ENCODE data around the gene CDC20. TPM values are rescaled to one million over a fixed set of nuclear protein-coding genes. Genes with fewer than 3 reads are reported as not detected.

CDC20 gene
- total and polyA plus RNA-seq, 2 donors (not counting 1 experiment from before 2014, with no cell fraction given) = 16.7 to 24.1 TPM

DNA sequence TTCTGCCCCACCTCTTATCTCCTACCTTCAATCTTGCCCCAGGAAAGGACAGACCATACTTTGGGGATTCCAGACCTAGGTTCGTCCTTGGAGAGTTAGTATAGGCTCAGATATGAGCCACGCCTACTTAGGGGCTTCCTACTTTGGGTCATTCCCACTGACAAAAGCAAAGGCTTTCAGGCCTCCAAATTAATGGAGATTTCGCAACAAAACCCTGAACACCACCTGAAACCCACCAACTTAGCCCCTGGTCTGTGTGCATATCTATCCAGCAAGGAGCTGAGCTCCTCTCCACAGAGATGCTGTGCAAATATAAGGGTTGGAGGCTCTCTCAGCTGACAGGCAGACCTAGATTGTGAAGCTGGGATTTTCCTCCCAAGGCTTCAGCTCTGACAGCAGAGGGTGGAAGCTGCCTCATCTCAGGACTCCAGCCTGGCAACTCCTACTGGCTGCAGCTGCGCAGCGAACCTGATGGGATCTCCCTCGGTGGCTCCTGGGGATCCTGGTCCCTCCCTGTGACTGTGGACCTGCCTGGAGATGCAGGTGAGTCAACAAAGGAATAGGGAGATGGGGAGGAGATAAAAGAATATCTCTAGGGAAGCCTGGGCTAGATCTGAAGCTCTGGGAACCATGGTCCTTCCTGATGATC is 19.1 kb upstream of the CDC20 start:
- H2AFZ ChIP-seq (ENCODE audit: low read length) = no peak overlapping the region

DNA sequence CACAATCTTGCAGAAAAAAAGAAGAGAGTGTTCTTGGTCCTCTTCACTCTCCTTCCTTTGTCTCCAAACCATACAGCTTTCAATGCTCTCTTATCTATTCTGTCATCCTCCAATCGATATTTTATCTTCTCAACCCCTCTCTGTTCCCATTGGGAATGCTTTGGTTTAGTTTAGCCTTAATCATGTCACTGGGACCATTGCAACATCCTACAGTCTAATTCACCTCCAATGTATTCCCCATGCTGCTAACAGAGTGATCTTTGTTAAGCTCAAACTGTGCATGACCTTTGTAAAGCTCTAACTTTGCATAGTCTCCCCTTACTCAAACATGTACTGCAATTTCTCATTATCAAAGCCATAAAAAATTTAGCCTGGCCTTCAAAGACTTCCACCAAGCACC is 18.2 kb upstream of the CDC20 start:
- no peaks in the 10 kb centered on the region for H3K4me1 ChIP-seq (ENCODE audit: control insufficient read depth, extremely low read depth, insufficient read depth, low read length)
- no peak overlapping the region for H3K9ac ChIP-seq (ENCODE audit: insufficient read depth, low read length)
- H3K4me2 ChIP-seq (ENCODE audit: extremely low read depth, insufficient read depth, low read length) = no peak overlapping the region
- no peak overlapping the region for H3K4me3 ChIP-seq (replicated peaks in 1 of 4; ENCODE audit: control extremely low read depth in 1 of 4, insufficient read depth in 1 of 4, low read depth in 3 of 4, low read length in 4 of 4)
- H3K9me3 ChIP-seq (ENCODE audit: control insufficient read depth, insufficient read depth, low read depth, low read length) = no peaks in the 10 kb centered on the region
- TF ChIP-seq EZH2 (IDR thresholded peaks at IDR 0.05; ENCODE audit: low read length, missing control alignments) = no peak
- TF ChIP-seq, protein P1, sequence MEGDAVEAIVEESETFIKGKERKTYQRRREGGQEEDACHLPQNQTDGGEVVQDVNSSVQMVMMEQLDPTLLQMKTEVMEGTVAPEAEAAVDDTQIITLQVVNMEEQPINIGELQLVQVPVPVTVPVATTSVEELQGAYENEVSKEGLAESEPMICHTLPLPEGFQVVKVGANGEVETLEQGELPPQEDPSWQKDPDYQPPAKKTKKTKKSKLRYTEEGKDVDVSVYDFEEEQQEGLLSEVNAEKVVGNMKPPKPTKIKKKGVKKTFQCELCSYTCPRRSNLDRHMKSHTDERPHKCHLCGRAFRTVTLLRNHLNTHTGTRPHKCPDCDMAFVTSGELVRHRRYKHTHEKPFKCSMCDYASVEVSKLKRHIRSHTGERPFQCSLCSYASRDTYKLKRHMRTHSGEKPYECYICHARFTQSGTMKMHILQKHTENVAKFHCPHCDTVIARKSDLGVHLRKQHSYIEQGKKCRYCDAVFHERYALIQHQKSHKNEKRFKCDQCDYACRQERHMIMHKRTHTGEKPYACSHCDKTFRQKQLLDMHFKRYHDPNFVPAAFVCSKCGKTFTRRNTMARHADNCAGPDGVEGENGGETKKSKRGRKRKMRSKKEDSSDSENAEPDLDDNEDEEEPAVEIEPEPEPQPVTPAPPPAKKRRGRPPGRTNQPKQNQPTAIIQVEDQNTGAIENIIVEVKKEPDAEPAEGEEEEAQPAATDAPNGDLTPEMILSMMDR (conservative IDR thresholded peaks at IDR 0.05 in 1 of 2, IDR thresholded peaks at IDR 0.05 in 1 of 2; ENCODE audit: low read depth in 1 of 2, low read length in 2 of 2) = no peak
- peaks cover 10% of the 10 kb centered on the region for H3K27me3 ChIP-seq (ENCODE audit: control insufficient read depth, insufficient read depth, low read length)
- DNase-seq (ENCODE audit: low read depth in 2 of 2) = no peak
- no peaks in the 10 kb centered on the region for H3K36me3 ChIP-seq (ENCODE audit: control insufficient read depth, insufficient read depth, low read length)
- no peaks in the 10 kb centered on the region for H3K79me2 ChIP-seq (ENCODE audit: control insufficient read depth, insufficient read depth, low read length)
- no peaks in the 10 kb centered on the region for H4K20me1 ChIP-seq (ENCODE audit: control insufficient read depth, extremely low read depth, insufficient read depth, low read length)
- no peak overlapping the region for H3K27ac ChIP-seq (ENCODE audit: insufficient read depth, low read length)
- no peak overlapping the region for H2AFZ ChIP-seq (ENCODE audit: low read length)

More for the DNA sequence above, 19.1 kb upstream of the CDC20 start:
- TF ChIP-seq EZH2 (IDR thresholded peaks at IDR 0.05; ENCODE audit: low read length, missing control alignments) = no peak
- TF ChIP-seq, protein P1 (conservative IDR thresholded peaks at IDR 0.05 in 1 of 2, IDR thresholded peaks at IDR 0.05 in 1 of 2; ENCODE audit: low read depth in 1 of 2, low read length in 2 of 2) = no peak
- Histone ChIP-seq H3K4me3 (replicated peaks in 1 of 4; ENCODE audit: control extremely low read depth in 1 of 4, insufficient read depth in 1 of 4, low read depth in 3 of 4, low read length in 4 of 4) (no peak overlapping the region), H3K9ac (ENCODE audit: insufficient read depth, low read length) (no peak overlapping the region), H3K36me3 (ENCODE audit: control insufficient read depth, insufficient read depth, low read length) (no peaks in the 10 kb centered on the region), H3K4me1 (ENCODE audit: control insufficient read depth, extremely low read depth, insufficient read depth, low read length) (no peaks in the 10 kb centered on the region), H4K20me1 (ENCODE audit: control insufficient read depth, extremely low read depth, insufficient read depth, low read length) (no peaks in the 10 kb centered on the region), H3K79me2 (ENCODE audit: control insufficient read depth, insufficient read depth, low read length) (no peaks in the 10 kb centered on the region), H3K27ac (ENCODE audit: insufficient read depth, low read length) (no peak overlapping the region), H3K9me3 (ENCODE audit: control insufficient read depth, insufficient read depth, low read depth, low read length) (no peaks in the 10 kb centered on the region), H3K4me2 (ENCODE audit: extremely low read depth, insufficient read depth, low read length) (no peak overlapping the region), H3K27me3 (ENCODE audit: control insufficient read depth, insufficient read depth, low read length) (peaks cover 10% of the 10 kb centered on the region)
- no peak for DNase-seq (ENCODE audit: low read depth in 2 of 2)

DNA sequence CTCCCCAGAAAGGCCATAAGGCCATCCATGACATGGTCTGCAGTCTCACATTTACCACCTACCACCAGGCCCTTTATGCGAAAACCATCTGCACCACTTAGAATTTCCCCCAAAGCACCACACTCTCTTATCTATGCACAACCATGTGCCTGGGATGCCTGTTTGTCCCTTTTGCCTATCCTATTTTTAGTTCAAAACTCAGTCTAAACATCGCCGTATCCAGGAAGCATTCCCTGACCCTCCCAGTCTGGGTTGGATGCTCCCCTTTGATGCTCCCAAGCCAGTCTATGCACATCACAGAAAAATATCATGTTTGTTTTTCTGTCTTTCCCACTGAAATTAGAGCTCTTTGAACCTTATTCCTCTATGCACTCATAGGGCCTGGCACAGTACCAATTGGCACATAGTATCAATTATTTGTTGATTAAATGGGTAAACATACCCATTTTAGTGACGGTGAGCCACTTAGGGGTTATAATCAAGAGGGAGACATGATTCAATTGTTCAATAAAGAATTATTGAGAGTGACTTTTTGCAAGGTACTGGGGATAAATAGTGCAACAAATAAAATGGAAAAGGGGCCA is 14.4 kb upstream of the CDC20 start:
- H2AFZ ChIP-seq (ENCODE audit: low read length) = no peak overlapping the region
- H3K9me3 ChIP-seq (ENCODE audit: control insufficient read depth, insufficient read depth, low read depth, low read length) = no peaks in the 10 kb centered on the region
- H3K4me1 ChIP-seq (ENCODE audit: control insufficient read depth, extremely low read depth, insufficient read depth, low read length) = no peaks in the 10 kb centered on the region
- no peak overlapping the region for H3K27ac ChIP-seq (ENCODE audit: insufficient read depth, low read length)
- H4K20me1 ChIP-seq (ENCODE audit: control insufficient read depth, extremely low read depth, insufficient read depth, low read length) = no peaks in the 10 kb centered on the region
- H3K79me2 ChIP-seq (ENCODE audit: control insufficient read depth, insufficient read depth, low read length) = no peaks in the 10 kb centered on the region
- H3K27me3 ChIP-seq (ENCODE audit: control insufficient read depth, insufficient read depth, low read length) = peaks cover 19% of the 10 kb centered on the region
- no peak overlapping the region for H3K4me2 ChIP-seq (ENCODE audit: extremely low read depth, insufficient read depth, low read length)
- no peak for DNase-seq (ENCODE audit: low read depth in 2 of 2)
- H3K9ac ChIP-seq (ENCODE audit: insufficient read depth, low read length) = no peak overlapping the region
- TF ChIP-seq, protein P1 (conservative IDR thresholded peaks at IDR 0.05 in 1 of 2, IDR thresholded peaks at IDR 0.05 in 1 of 2; ENCODE audit: low read depth in 1 of 2, low read length in 2 of 2) = no peak
- no peak for TF ChIP-seq EZH2 (IDR thresholded peaks at IDR 0.05; ENCODE audit: low read length, missing control alignments)
- H3K4me3 ChIP-seq (replicated peaks in 1 of 4; ENCODE audit: control extremely low read depth in 1 of 4, insufficient read depth in 1 of 4, low read depth in 3 of 4, low read length in 4 of 4) = no peak overlapping the region
- no peaks in the 10 kb centered on the region for H3K36me3 ChIP-seq (ENCODE audit: control insufficient read depth, insufficient read depth, low read length)

All from fibroblast of lung (primary cell).